HG02571 (cell line): ENCODE results near the gene ZNHIT1.

Source experiments
- ATAC-seq: cut with Tn5 transposase; IDR thresholded peaks from one replicate; pipeline ENCODE4 v1.9.1; 2021; ENCODE audit warnings: mild to moderate bottlenecking, moderate library complexity; ENCODE audit not compliant: unreplicated experiment

The ZNHIT1 gene

GRCh38 chr7:101216860-101217387 lies 1.0 kb upstream of the ZNHIT1 start:
- peak; percentile 6 for ATAC-seq

- ATAC-seq, result peak; percentile 7
Observed at GRCh38 chr7:101218236-101219125, 516 bp downstream of the ZNHIT1 start.

GRCh38 chr7:101220295-101220694 lies 2.3 kb downstream of the ZNHIT1 start:
- ATAC-seq, result no peak

GRCh38 chr7:101222275-101222830 lies 4.4 kb downstream of the ZNHIT1 start:
- ATAC-seq, result no peak

- no peak for ATAC-seq
Observed at GRCh38 chr7:101223528-101223927, 5.6 kb downstream of the ZNHIT1 start.

- no peak for ATAC-seq
Observed at GRCh38 chr7:101225650-101226049, 7.7 kb downstream of the ZNHIT1 start.

- ATAC-seq, result no peak
Observed at GRCh38 chr7:101226721-101227120, 8.8 kb downstream of the ZNHIT1 start.

GRCh38 chr7:101231644-101232043 lies 13.7 kb downstream of the ZNHIT1 start:
- no peak for ATAC-seq

GRCh38 chr7:101232141-101232850 lies 14.3 kb downstream of the ZNHIT1 start:
- ATAC-seq, result no peak

GRCh38 chr7:101233907-101234547 lies 16.1 kb downstream of the ZNHIT1 start:
- no peak for ATAC-seq

GRCh38 chr7:101234636-101235035 lies 16.7 kb downstream of the ZNHIT1 start:
- ATAC-seq, result no peak

GRCh38 chr7:101235050-101235449 lies 17.1 kb downstream of the ZNHIT1 start:
- ATAC-seq, result no peak

GRCh38 chr7:101235522-101235921 lies 17.6 kb downstream of the ZNHIT1 start:
- no peak for ATAC-seq

GRCh38 chr7:101236292-101236835 lies 18.4 kb downstream of the ZNHIT1 start:
- ATAC-seq, result no peak

GRCh38 chr7:101237206-101238067 lies 19.5 kb downstream of the ZNHIT1 start, which contains the start of gene CLDN15:
Gene CLDN15 (minus strand): TSS chr7:101237802. CDS start chr7:101237581, 221 bp downstream.
- no peak for ATAC-seq

GRCh38 chr7:101238226-101239182 lies 20.5 kb downstream of the ZNHIT1 start:
- no peak for ATAC-seq

- no peak for ATAC-seq
Observed at GRCh38 chr7:101239191-101239950, 21.4 kb downstream of the ZNHIT1 start.

GRCh38 chr7:101239951-101240220 lies 21.9 kb downstream of the ZNHIT1 start:
- no peak for ATAC-seq
